ENCODE data around the gene ACTMAP. TPM values are rescaled to one million over a fixed set of nuclear protein-coding genes. Genes with fewer than 3 reads are reported as not detected.

The ACTMAP gene
- total and polyA plus RNA-seq, 9 of the 15 experiments (the other 6 are each of a cell fraction or from before 2014, with no cell fraction given) = 1.7 to 16.6 (median 4.9) TPM

GRCh38 chr19:40752257-40752781, 2.0 kb upstream of the ACTMAP start (continued):
- no peak for TF ChIP-seq SIX5 (IDR thresholded peaks at IDR 0.05; ENCODE audit: borderline replicate concordance in 1 of 2, insufficient read depth in 1 of 2, low read depth in 1 of 2, low read length in 2 of 2)
- 0 out of 2 replicates have a peak, but pooled peaks have one; percentile 13 for TF ChIP-seq ZNF3 (CRISPR knock-in tag; IDR thresholded peaks at IDR 0.05)
- TF ChIP-seq RBM25 (IDR thresholded peaks at IDR 0.05; ENCODE audit: low read depth, low read length, severe bottlenecking) = peak; percentile 25
- no peak for TF ChIP-seq THRAP3 (IDR thresholded peaks at IDR 0.05; ENCODE audit: borderline replicate concordance)
- TF ChIP-seq CHD1 (IDR thresholded peaks at IDR 0.05; ENCODE audit: low read length) = peak; percentile 43
- no peak for TF ChIP-seq ZNF354B (CRISPR knock-in tag; IDR thresholded peaks at IDR 0.05)
- no peak for TF ChIP-seq CEBPG (CRISPR knock-in tag; IDR thresholded peaks at IDR 0.05)
- TF ChIP-seq CEBPG (tag; conservative IDR thresholded peaks at IDR 0.05 in 1 of 2, IDR thresholded peaks at IDR 0.05 in 1 of 2) = peak; percentile 14 to 43; a peak in 1 of 4 replicates
- TF ChIP-seq ZNF766 (CRISPR knock-in tag; conservative IDR thresholded peaks at IDR 0.05) = 0 out of 2 replicates have a peak, but pooled peaks have one; percentile 43
- no peak for TF ChIP-seq SREBF1 (IDR thresholded peaks at IDR 0.05; ENCODE audit: borderline replicate concordance, low read depth, low read length)
- TF ChIP-seq CEBPB (tag; IDR thresholded peaks at IDR 0.05) = peak; percentile 35; the same call in 1 of the 2 replicates

All from K562 (cell line).